HG03520 (cell line): ENCODE measurements around the gene HELZ2.

Source experiments
- ATAC-seq: cut with Tn5 transposase; IDR thresholded peaks from one replicate; pipeline ENCODE4 v1.9.1; 2021; ENCODE audit warnings: mild to moderate bottlenecking, moderate library complexity; ENCODE audit not compliant: unreplicated experiment

Gene HELZ2

DNA sequence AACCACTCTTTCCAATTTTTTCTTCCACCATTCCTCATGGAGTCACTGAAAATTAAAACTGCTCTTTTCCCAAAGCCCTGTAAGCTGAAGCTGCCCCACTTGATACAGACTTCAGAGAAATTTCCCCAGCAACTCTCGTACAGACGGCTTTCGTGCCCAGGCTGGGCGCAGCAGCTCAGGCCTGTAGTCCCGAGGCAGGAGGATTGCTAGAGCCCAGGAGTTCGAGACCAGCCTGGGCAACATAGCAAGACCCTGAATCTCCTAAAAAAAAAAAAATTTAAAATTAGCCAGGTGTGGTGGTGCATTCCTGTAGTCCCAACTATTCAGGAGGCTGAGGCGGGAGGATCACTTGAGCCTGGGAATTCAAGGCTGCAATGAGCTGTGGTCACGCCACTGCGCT lies 46.9 kb downstream of the HELZ2 start:
- ATAC-seq: no peak

DNA sequence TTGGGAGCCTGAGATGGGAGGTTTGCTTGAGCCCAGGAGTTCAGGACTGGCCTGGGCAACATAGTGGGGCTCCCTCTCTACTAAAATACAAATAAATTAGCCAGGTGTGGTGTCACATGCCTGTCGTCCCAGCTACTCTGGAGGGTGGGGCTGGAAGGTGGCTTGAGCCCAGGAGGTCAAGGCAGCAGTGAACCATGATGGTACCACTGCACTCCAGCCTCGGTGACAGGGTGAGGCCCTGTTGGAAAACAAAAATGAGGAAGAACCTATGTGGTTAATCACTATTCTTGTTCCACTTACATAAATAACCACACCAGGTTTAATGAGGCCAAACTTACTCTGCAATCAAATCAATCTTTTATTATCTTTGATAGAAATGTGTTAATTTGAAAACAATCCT lies 48.1 kb downstream of the HELZ2 start:
- no peak for ATAC-seq

DNA sequence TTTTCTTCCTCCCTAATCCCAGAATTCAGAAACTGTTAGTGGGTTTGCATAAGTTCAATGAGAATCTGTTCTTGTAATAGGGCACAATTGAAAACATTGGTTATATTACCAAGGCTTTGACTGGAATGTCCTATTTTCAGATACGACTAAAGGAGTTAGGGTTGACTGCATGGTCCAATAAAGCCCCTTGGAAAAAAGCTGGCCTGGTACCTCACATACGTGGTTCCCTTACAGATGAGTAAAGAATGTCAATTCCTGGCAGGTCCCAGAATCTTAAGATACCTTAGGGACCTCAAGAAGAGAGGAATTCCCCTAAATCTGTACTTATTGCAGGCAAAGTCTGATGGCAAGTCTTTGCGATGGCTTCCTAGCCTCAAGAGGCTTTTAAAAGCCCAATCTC lies 48.9 kb downstream of the HELZ2 start:
- no peak for ATAC-seq
